Gastroesophageal sphincter (tissue), 4 donors: ENCODE results near the gene OCEL1. TPM values are rescaled to one million over a fixed set of nuclear protein-coding genes. Genes with fewer than 3 reads are reported as not detected.

Source experiments
- ATAC-seq: fragments of 150-250 bp; one replicate; pipeline ENCODE4 v1.9.1; 2016; ENCODE audit warnings: mild to moderate bottlenecking, moderate library complexity
- H3K27ac ChIP-seq, 4 donors: fragments of 200-600 bp; sonication (generic) in 3 of 4; 1 replicate in 3 of 4; 2 replicates in 1 of 4; pipeline ENCODE4 v1.5.1; 2016 to 2019
- H3K27me3 ChIP-seq: fragments of 200-600 bp; sonication (generic); one replicate; pipeline ENCODE4 v1.5.1; 2019
- H3K36me3 ChIP-seq, 2 donors: fragments of 200-600 bp; sonication (generic); one replicate each; pipeline ENCODE4 v1.5.1; 2019; ENCODE audit warnings: control low read depth in 1 of 2
- H3K4me1 ChIP-seq, 3 donors: fragments of 200-600 bp; sonication (generic); 1 replicate in 2 of 3; 2 replicates in 1 of 3; pipeline ENCODE4 v1.5.1; 2016 to 2019; ENCODE audit warnings: control low read depth in 2 of 3
- H3K4me3 ChIP-seq, 2 donors: fragments of 200-600 bp; sonication (generic); one replicate each; pipeline ENCODE4 v1.5.1; 2019; ENCODE audit warnings: mild to moderate bottlenecking in 1 of 2, moderate library complexity in 1 of 2
- H3K9me3 ChIP-seq, 3 donors: fragments of 200-600 bp; sonication (generic); one replicate each; pipeline ENCODE4 v1.5.1; 2017 to 2019; ENCODE audit warnings: control low read depth in 2 of 3
- EP300 ChIP-seq: sonication (generic); formaldehyde crosslinking; IDR thresholded peaks from one replicate; pipeline ENCODE4 v1.6.1; 2017; ENCODE audit warnings: antibody characterized with exemption, mild to moderate bottlenecking
- POLR2A ChIP-seq, 2 donors: fragments of 450-650 bp; IDR thresholded peaks; one replicate each; pipeline ENCODE4 v1.6.1; 2017; ENCODE audit warnings: antibody characterized with exemption in 2 of 2, mild to moderate bottlenecking in 2 of 2, moderate library complexity in 1 of 2
- POLR2AphosphoS5 ChIP-seq: sonication (generic); formaldehyde crosslinking; IDR thresholded peaks from one replicate; pipeline ENCODE4 v1.6.1; 2017; ENCODE audit warnings: antibody characterized with exemption
- WGBS, 2 donors: methylation state at CpG; one replicate each; pipeline ENCODE4 v1.1.5; 2018; ENCODE audit warnings: low coverage in 1 of 2; 5-methylcytosine and 5-hydroxymethylcytosine counted together
- total RNA-seq, 4 donors: library from RNA; depleted of rRNA; stranded (reverse); fragments of >200 nt; gene quantifications; one replicate each; pipeline ENCODE4 v1.1.0, GENCODE V29; 2016
- TF ChIP-seq, protein P1 (sequence below), 4 experiments: fragments of 200-600 bp in 2 of 4; fragments of 450-650 bp in 2 of 4; sonication (generic) in 1 of 4; IDR thresholded peaks; one replicate each; pipeline ENCODE4 v1.5.1; 2017 to 2019; ENCODE audit warnings: antibody characterized with exemption in 4 of 4, mild to moderate bottlenecking in 2 of 4, moderate library complexity in 2 of 4

The OCEL1 gene
- total RNA-seq, 4 donors from 2014 or later, result 3.5 to 15.1 (median 6.5) TPM

DNA sequence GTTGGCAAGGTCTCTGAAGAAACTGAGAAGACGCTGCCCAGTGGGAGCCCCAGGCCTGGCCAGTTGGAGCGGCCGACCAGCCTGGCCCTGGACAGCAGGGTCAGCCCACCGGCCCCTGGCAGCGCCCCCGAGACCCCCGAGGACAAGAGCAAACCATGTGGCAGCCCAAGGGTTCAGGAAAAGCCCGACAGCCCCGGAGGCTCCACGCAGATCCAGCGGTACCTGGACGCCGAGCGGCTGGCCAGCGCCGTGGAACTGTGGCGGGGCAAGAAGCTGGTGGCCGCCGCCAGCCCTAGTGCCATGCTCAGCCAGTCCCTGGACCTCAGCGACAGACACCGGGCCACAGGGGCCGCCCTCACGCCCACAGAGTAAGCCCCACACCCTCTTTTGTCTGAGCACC is 30.9 kb upstream of the OCEL1 start:
- Histone ChIP-seq H3K27me3 (no peaks in the 10 kb centered on the region), H3K9me3 (no peaks in the 10 kb centered on the region), H3K36me3 (peaks cover 0 to 99% of the 10 kb centered on the region in 2 donors), H3K4me3 (no peak overlapping the region), H3K4me1 (no peaks in the 10 kb centered on the region), H3K27ac (no peak overlapping the region)
- no peak for ATAC-seq
- TF ChIP-seq, protein P1, sequence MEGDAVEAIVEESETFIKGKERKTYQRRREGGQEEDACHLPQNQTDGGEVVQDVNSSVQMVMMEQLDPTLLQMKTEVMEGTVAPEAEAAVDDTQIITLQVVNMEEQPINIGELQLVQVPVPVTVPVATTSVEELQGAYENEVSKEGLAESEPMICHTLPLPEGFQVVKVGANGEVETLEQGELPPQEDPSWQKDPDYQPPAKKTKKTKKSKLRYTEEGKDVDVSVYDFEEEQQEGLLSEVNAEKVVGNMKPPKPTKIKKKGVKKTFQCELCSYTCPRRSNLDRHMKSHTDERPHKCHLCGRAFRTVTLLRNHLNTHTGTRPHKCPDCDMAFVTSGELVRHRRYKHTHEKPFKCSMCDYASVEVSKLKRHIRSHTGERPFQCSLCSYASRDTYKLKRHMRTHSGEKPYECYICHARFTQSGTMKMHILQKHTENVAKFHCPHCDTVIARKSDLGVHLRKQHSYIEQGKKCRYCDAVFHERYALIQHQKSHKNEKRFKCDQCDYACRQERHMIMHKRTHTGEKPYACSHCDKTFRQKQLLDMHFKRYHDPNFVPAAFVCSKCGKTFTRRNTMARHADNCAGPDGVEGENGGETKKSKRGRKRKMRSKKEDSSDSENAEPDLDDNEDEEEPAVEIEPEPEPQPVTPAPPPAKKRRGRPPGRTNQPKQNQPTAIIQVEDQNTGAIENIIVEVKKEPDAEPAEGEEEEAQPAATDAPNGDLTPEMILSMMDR (IDR thresholded peaks at IDR 0.05), result no peak
- TF ChIP-seq POLR2A (IDR thresholded peaks at IDR 0.05) (no peak), EP300 (no peak), POLR2AphosphoS5 (no peak)
- 100% methylated on average over 1 of the region's 23 CpGs; no CpG with 5 or more reads in 1 of the 2 donors for WGBS, 2 donors

DNA sequence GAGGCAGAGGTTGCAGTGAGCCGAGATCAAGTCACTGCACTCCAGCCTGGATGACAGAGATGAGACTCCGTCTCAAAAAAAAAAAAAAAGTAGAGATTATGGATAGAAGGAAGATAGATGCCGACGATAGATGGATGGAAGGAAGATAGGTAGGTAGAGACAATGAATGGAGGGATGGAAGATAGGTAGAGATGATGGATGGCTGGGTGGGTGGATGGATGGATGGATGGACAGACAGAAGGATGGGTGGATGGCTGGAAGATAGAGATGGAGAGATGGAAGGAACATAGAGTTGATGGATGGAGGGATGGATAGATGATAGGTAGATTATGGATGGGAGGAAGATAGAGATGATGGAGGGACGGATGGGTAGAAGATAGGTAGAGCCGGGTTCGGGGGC is 29.4 kb upstream of the OCEL1 start:
- no peaks in the 10 kb centered on the region for H3K9me3 ChIP-seq
- no peak for ATAC-seq
- peaks cover 0 to 99% of the 10 kb centered on the region in 2 donors for H3K36me3 ChIP-seq

DNA sequence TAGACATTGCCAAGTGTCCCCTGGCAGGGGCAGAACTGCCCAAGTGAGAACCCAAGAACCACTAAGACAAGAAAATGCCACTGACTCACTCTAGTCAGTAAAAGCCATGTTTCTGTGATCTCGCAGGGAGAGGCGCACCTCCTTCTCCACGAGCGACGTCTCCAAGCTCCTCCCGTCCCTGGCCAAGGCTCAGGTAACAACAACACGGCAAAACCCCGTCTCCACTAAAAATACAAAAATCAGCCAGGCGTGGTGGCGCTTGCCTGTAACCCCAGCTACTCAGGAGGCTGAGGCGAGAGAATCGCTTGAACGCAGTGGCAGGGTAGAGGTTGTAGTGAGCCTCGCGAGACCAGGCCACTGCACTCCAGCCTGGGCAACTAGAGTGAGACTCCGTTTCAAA is 28.4 kb upstream of the OCEL1 start:
- Histone ChIP-seq H3K4me1 (no peaks in the 10 kb centered on the region), H3K36me3 (peaks cover 0 to 99% of the 10 kb centered on the region in 2 donors), H3K9me3 (no peaks in the 10 kb centered on the region), H3K27me3 (no peaks in the 10 kb centered on the region), H3K27ac (no peak overlapping the region), H3K4me3 (no peak overlapping the region)
- no peak for ATAC-seq
- WGBS, 2 donors, result 82 to 83% methylated on average over 2 to 3 of the region's 16 CpGs
- TF ChIP-seq EP300, result no peak
- no peak for TF ChIP-seq POLR2AphosphoS5
- TF ChIP-seq POLR2A (IDR thresholded peaks at IDR 0.05), result no peak
- TF ChIP-seq, protein P1 (IDR thresholded peaks at IDR 0.05), result no peak

More for the DNA sequence above, 29.4 kb upstream of the OCEL1 start:
- WGBS, 2 donors, result 100% methylated on average over 5 to 7 of the region's 7 CpGs
- H3K4me1 ChIP-seq, result no peaks in the 10 kb centered on the region
- no peaks in the 10 kb centered on the region for H3K27me3 ChIP-seq
- no peak overlapping the region for H3K4me3 ChIP-seq
- TF ChIP-seq, protein P1 (IDR thresholded peaks at IDR 0.05), result no peak
- TF ChIP-seq EP300 (no peak), POLR2A (IDR thresholded peaks at IDR 0.05) (no peak), POLR2AphosphoS5 (no peak)
- H3K27ac ChIP-seq, result no peak overlapping the region

DNA sequence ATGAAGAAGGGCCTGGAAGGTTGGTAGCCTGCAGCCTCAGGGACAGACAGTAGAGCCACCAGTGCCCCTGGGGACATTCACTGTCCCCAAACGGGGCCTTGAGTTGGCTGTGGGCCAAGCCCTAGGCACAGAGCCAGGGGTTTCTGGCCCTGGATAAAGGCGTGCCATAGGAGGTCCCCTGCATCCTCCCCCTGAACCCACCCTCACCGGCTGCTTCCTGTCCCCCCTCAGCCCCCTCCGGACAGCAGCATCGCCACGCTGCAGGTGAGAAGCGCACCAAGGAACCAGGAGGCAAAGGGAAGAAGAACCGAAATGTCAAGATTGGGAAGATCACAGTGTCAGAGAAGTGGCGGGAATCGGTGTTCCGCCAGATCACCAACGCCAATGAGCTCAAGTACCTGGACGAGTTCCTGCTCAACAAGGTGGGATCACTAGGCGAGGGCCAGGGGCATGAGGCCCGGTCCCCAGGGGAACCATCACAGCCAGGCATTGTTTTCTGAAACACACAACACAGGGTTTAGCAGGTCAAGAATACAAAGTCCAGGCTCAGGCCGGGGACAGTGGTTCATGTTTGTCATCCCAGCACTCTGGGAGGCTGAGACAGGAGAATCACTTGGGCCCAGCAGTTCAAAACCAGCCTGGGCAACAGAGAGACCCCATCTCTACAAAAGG is 25.5 kb upstream of the OCEL1 start:
- Histone ChIP-seq H3K4me3 (no peak overlapping the region), H3K9me3 (no peaks in the 10 kb centered on the region), H3K27ac (no peak overlapping the region), H3K36me3 (peaks cover 0 to 98% of the 10 kb centered on the region in 2 donors), H3K4me1 (no peaks in the 10 kb centered on the region), H3K27me3 (no peaks in the 10 kb centered on the region)
- 92% methylated on average over 2 of the region's 16 CpGs; no CpG with 5 or more reads in 1 of the 2 donors for WGBS, 2 donors
- TF ChIP-seq POLR2A (IDR thresholded peaks at IDR 0.05) (no peak), EP300 (no peak), POLR2AphosphoS5 (no peak)
- TF ChIP-seq, protein P1 (IDR thresholded peaks at IDR 0.05), result no peak
- ATAC-seq, result no peak

DNA sequence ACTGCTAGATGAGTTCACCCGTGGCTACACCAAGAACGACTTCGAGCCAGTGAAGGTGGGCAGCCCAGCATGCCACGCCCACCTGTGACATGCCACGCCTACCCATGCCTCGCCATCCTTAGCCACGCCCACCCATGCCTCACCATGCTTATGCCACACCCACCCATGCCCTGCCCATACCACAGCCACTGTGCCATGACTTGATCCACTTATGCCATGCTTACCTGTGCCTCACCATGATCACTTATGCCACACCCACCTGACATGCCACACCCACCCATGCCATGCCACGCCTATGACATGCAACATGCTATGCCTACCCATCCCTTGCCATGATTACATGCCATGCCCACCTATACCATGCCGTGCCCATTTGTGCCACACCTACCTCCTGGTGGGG is 23.8 kb upstream of the OCEL1 start:
- no peak overlapping the region for H3K27ac ChIP-seq
- H3K27me3 ChIP-seq, result no peaks in the 10 kb centered on the region
- 79 to 87% methylated on average over 4 to 7 of the region's 9 CpGs for WGBS, 2 donors
- H3K4me1 ChIP-seq, result no peaks in the 10 kb centered on the region
- TF ChIP-seq, protein P1 (IDR thresholded peaks at IDR 0.05), result no peak
- TF ChIP-seq POLR2A (IDR thresholded peaks at IDR 0.05), result no peak
- no peak for TF ChIP-seq POLR2AphosphoS5
- TF ChIP-seq EP300, result no peak
- H3K4me3 ChIP-seq, result no peak overlapping the region
- no peak for ATAC-seq
- H3K9me3 ChIP-seq, result no peaks in the 10 kb centered on the region
- H3K36me3 ChIP-seq, result peaks cover 0 to 99% of the 10 kb centered on the region in 2 donors
